C1 segment of cervical spinal cord (tissue), 14 donors: ENCODE measurements around the gene FCHO2.
A peak's percentile ranks its signal among the peaks of the same experiment; 100 is the strongest.

Experiments used
- DNase-seq, 14 donors: peaks; one replicate each; lab custom pipeline; 2025; lab: John Stamatoyannopoulos, UW

The FCHO2 gene

DNA sequence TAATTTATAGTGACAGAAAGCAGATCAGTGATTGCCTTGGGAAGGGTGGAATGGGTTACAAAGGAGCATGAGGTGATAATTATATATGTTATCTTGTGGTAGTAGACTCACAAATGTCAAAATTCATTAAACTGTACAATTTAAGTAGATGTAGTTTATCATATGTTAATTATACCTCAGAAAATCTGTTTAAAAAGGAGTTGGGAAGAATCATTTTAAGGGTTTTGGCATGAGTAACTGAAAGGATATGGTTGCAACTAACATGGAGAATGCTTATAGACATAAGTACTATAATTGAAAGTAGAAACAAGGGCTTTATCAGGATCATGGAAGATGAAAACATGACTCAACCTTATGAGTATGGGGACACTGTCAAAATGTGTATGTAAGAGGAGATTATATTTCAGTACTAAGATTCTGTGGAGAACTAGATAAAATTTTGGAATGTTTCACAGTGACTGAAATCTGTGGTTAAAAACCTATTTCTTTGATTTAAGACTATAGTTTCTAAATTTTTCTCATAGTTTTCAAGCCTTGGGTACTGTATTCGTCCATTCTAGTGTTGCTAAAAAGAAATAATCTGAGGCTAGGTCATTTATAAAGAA lies 73.3 kb downstream of the FCHO2 start:
- no peak for DNase-seq

DNA sequence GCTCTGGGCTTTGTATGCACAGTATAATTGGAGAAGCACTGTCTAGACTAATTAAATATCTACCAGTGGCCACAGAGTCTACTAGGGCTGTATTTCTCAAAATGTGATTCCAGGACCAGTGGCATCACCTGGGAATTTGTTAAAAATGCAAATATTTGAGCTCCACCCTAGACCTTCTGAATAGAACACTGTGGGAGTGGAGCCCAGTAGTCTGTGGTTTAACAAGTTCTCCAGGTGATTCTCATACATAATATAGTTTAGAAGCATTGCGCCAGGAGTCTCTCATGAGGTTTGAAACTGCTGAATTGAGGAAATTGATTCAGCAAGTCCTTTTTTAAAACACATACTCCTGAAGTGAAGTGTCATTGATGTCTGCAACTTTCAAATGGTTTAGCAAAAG lies 74.7 kb downstream of the FCHO2 start:
- no peak for DNase-seq

DNA sequence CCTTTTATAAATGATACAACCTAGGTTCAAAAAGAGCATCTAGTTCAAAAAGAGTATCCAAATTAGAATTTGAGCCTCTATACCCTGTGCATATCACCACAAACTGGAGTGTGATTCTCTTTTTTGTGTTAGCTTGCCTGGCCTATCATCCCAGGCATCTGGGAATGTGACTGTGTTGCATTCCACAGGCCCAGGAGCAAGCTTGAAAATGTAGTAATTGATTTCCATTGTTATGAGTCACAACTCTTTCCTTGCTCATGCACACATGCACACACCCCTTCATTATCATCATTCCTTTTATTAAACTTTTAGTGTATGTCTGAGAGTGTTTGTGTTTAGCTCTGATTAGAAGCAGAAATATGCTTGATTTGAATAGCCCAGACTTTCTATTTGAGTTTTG lies 75.2 kb downstream of the FCHO2 start:
- DNase-seq, result no peak

DNA sequence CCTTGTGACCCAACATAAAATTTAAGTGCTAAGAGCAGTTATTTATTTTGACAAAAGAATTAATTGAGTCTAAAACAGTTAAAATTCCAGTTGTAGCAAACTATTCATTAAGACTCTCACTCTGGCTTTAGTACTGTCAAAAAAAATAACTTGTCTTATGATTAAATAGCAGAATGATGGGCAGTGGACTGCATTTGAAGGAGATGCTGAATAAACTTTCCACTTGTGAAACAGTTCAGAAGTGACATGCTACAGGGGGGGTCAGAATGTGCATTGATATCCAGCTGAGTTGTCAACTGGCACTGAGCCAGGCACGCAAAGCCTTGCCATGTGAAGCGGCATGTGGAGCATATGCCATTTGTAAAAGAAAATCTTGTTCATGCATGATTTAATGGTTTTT lies 76.0 kb downstream of the FCHO2 start:
- peak in 1 of 14 donors; percentile 0 for DNase-seq

DNA sequence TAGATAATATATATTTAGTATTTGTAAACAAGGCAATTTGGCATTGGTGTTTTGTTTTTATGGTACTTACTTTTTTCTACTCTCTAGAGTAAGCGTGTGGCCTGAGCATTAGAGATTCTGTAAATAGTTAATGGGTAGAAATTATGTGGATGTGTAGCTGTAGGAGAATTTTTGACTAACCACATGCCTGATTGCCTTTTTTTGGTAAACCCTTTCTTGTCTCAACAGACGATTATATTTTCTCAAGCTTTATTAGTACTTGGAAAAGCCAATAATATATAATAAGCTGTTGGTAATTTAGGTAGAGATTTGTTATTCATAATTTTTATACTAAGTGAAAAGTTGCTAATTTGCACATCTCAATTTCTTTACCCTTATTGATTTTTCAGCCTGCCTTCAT lies 76.8 kb downstream of the FCHO2 start:
- DNase-seq, result no peak

DNA sequence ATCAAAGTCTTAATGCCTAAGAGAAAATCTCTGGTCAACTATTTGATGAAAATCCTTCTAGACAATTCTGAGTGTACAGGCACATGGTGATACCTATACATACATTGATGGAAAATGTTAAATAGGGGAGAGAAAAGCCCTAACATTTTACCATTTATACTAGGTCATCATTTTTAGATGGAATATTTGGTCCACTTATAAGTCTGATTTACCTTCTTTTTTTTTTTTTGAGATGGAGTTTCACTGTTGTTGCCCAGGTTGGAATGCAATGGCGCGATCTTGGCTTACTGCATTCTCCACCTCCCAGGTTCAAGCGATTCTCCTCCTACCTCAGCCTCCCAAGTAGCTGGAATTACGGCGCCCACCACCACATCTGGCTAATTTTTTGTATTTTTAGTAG lies 81.7 kb downstream of the FCHO2 start:
- no peak for DNase-seq

- no peak for DNase-seq
Measured at GRCh38 chr5:73039082-73039481, 83.2 kb downstream of the FCHO2 start.

DNA sequence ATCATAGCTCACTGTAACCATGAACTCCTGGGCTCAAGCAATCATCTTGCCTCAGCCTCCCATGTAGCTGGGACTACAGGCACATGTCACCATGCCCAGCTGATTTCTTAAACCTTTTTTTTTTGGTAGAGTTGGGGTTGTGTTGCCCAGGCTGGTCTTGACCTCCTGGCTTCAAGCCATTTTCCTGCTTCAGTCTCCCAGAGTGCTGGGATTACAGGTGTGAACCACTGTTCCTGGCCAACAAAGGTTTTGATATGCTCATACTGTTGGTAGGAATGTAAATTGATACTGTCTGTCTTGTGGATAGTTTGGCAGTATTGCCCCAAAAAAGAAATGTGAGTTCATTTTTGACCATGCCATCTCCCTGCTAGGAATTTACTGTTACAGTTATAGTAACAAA lies 87.2 kb downstream of the FCHO2 start:
- no peak for DNase-seq

DNA sequence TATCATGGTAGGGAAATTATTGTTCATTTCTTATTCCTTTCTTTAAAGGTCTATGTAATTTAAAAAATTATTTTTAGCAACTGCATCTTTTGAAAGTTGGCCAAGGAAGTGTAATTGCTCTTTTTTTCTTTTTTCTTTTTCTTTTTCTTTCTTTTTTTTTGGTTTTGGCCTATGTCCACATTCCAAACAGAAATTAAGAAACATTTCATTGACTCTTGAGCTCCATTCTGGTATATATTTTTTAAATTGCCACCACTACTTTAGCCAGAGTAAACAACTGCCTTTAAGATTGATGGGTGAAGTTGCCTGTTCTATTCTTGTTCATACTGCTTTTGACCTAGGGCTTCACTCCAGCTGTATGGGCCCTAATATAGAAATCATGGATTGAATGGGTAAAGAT lies 88.7 kb downstream of the FCHO2 start:
- DNase-seq, result no peak

GRCh38 chr5:73045623-73046022 lies 89.8 kb downstream of the FCHO2 start:
- no peak for DNase-seq

- no peak for DNase-seq
Measured at GRCh38 chr5:73061593-73061992, 105.8 kb downstream of the FCHO2 start.

DNA sequence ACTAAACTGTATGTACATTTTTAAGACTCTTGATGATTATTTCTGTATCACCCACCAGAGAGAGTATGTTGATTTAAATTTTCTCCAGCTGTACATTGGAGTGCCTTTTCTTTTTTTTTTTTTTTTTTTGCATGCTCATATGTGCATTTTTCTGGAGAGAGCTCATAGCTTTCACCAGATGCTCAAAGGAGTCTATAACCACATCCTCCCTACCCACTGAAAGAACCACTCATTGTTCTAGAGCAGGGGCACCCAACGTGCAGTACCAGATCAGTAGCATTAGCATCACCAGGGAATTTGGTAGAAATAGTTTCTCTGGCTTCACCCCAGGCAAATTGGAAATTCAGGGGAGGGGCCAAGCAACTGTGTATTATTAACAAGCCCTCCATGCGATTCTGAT lies 110.6 kb downstream of the FCHO2 start:
- no peak for DNase-seq

DNA sequence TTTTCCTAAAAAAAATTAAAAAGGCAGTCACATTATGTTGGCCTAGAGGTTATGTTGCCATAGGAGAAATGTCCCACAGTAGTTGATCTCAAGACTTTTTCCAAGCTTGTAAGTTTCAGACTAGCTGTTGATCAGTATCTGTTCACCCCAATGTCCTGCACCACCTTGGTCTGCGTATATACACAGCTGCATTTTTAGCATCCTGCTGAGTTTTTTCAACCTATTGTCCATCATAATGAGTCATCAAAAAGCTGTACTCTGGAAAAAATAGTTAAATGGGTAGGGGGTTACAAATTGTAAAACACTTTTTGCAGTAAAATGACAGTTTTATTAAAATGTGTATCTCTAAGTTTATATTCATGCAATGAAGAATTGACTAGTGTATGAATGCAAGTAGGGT lies 111.4 kb downstream of the FCHO2 start:
- DNase-seq, result no peak

- no peak for DNase-seq
Measured at GRCh38 chr5:73081093-73081492, 125.3 kb downstream of the FCHO2 start.

- no peak for DNase-seq
Measured at GRCh38 chr5:73088026-73088425, 132.2 kb downstream of the FCHO2 start.

DNA sequence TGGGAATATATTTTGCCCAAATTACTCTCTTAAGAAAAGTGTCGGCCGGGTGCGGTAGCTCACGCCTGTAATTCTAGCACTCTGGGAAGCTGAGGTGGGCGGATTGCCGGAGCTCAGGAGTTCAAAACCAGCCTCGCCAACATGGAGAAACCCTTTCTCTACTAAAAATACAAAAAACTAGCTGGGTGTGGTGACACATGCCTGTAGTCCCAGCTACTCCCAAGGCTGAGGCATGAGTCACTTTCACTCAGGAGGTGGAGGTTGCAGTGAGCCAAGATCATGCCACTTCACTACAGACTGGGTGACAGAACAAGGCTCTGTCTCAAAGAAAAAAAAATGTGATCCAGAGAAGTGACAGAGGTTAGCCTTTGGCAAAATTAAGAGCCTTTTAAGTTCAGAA lies 138.1 kb downstream of the FCHO2 start:
- no peak for DNase-seq

DNA sequence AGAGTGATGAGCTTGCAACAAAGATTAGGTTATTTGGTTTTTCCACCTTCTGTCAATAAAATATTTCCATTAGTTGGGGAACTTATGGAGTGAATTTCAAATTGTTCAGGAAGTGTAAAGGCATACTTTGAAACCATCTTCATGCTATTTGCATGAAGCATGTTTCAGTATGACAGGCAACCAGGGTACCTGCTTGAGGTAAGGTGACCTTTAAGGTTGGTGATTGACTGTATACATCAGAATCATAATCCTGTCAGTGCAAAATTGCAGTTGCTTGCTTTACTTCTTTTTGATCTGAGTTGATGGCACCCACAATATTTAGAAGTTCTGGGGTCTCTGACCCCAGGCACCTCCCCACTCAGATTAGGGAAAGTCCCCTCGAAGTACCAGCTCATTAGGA lies 138.6 kb downstream of the FCHO2 start:
- DNase-seq, result no peak

DNA sequence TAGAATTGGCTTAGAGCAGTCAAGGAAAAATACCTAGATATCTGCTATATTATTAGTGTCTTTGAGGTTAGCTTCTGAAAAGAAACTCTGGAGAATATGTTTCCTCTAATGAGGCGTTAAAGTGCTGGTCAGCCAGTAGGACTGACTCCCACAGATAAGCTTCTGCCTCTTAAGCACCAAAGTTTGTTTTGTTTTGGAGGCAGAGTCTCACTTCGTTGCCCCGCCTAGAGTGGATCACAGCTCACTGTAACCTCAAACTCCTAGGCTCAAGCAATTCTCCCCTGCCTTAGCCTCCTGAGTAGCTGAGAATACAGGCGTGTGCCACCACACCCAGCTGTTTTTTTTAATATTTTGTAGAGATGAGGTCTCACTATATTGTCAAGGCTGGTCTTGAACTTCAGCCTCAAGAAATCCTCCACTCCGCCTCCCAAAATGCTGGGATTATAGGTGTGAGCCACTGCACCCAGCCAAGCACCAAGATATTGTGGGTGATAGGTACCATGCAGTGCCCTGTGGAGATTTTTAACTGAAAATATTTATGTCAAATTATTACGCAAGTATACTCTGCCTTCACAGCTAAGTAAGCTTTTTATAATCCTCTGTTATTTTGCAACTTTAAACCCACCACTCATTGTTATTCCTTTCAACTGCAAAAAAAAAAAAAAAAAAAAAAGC lies 139.9 kb downstream of the FCHO2 start:
- no peak for DNase-seq

- DNase-seq, result no peak
Measured at GRCh38 chr5:73096239-73096575, 140.4 kb downstream of the FCHO2 start.

DNA sequence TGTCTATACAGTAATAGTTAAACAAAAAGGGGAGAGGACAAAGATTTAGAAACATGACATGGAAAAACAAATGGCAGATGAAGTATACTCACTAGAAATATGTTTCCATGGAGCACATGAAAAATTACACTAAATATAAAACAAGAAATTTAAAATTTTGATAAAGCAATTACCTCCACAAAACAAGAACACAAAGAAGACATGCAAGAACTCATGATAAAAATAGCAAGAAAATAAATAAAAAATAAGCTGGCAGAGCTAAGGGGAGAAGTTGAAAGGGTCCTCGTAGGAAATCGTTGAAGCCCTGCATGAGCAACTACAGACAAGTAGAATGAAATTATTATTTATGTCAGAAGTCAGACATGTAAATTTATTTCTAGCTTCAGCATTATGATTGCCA lies 141.9 kb downstream of the FCHO2 start:
- DNase-seq, result no peak

GRCh38 chr5:73100109-73100508 lies 144.3 kb downstream of the FCHO2 start:
- DNase-seq, result no peak

DNA sequence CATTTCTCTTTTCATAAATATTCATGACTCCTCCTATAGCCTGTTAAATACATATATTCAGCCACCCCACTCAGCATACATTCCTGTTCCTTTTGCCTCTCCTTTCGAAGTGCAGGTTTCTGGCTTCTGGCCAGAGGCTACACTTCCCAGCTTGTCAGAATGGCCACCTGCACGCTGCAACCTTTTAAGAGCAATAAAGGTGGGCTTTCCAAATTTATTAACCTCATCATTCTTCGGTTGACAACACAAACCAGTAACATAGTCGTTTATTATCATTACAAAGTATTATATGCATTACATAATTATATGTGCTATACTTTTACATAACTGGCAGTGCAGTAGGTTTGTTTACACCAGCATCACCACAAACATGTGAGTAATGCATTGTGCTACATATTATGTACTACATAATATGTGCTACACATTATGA lies 148.0 kb downstream of the FCHO2 start:
- no peak for DNase-seq

DNA sequence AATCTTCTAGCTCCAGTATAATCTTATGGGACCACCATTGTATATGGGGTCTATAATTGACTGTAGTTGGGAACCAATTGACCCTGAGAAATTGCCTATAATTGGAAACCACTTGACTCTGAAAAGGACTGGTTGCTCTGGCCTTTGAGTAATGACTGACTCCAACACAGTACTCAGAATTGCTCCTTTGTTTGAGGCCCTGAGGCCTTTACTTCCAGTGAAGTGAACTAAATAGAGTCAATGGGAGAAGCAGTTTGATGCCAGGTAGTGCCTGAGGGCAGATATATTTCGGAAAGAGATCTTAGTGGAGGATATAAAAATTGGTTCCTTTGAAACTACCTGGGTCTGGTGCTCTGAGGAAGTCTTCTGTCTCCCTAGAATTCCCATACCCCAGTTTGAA lies 148.5 kb downstream of the FCHO2 start:
- DNase-seq, result no peak

- DNase-seq, result no peak
Measured at GRCh38 chr5:73106335-73106734, 150.5 kb downstream of the FCHO2 start.
